ENCODE data around the gene PSMB1. TPM values are rescaled to one million over a fixed set of nuclear protein-coding genes. Genes with fewer than 3 reads are reported as not detected.

The PSMB1 gene
- total and polyA plus RNA-seq, 9 of the 15 experiments (the other 6 are each of a cell fraction or from before 2014, with no cell fraction given), result 447 to 2,953 (median 884) TPM

DNA sequence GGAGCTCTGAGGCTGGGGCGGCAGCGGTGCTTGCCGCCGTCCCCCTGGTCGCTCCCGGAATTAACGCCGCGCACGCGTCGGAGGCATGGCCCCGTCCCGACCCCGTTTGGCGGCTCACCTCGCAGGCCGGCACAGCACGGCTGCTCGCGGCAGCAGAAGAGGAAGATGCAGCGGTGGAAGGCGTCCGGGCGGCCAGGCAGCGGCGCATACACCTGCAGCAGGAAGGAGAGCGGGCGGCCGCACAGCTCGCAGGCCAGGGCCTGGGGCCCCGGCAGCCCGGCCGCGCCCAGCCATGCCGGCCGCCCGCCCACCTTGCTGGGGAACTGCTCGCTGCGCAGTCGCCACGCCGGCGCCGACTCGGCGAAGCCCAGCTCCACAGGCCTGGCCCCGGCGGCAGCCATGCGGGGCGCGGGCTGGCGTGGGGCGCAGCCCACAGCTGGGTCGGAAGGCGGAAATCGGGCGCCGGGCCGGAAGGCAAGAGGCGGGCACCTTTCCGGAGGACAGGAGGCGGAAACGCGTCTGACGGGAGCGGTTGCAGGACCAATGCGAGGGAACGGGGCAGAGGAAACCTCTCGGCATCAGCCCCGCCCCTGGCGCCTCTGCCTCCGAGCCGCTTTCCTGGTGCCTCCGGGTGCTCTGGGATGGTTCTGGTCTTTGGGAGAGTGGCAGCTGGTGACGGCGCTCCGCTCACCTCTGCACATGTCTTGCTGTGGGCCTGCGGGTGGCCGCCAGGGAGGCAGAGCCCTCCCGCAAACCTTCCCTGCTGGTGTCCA, 31.3 kb upstream of the PSMB1 start, which contains the start of gene PDCD2 (continued):
- TF ChIP-seq MTA2 (IDR thresholded peaks at IDR 0.05; ENCODE audit: low read depth) (no peak), CBFA2T3 (IDR thresholded peaks at IDR 0.05) (no peak), BCOR (IDR thresholded peaks at IDR 0.05) (peak; percentile 54; the same call in 1 of the 2 replicates), RUNX1 (IDR thresholded peaks at IDR 0.05; ENCODE audit: low read depth) (0 out of 2 replicates have a peak, but pooled peaks have one; percentile 46), MCM7 (IDR thresholded peaks at IDR 0.05) (no peak), ZNF79 (CRISPR knock-in tag; IDR thresholded peaks at IDR 0.05; ENCODE audit: low read depth) (no peak), ETV6 (IDR thresholded peaks at IDR 0.05; ENCODE audit: borderline replicate concordance in 1 of 2, low read depth in 2 of 2, low read length in 1 of 2) (peak in 1 of 2 experiments; percentile 70; a peak in 1 of 4 replicates), ETV6 (CRISPR knock-in tag; IDR thresholded peaks at IDR 0.05; ENCODE audit: borderline replicate concordance) (peak; percentile 91), NFIC (IDR thresholded peaks at IDR 0.05) (peak; percentile 51), HSF4 (CRISPR knock-in tag; IDR thresholded peaks at IDR 0.05; ENCODE audit: borderline replicate concordance) (peak; percentile 74; the same call in 1 of the 2 replicates), MYBL2 (IDR thresholded peaks at IDR 0.05; ENCODE audit: low read depth) (no peak), MYBL2 (CRISPR knock-in tag; IDR thresholded peaks at IDR 0.05; ENCODE audit: borderline replicate concordance) (no peak), KHSRP (IDR thresholded peaks at IDR 0.05) (no peak), ZKSCAN1 (IDR thresholded peaks at IDR 0.05; ENCODE audit: low read depth, low read length) (no peak), RFX7 (CRISPR knock-in tag; IDR thresholded peaks at IDR 0.05) (no peak), TAF9B (IDR thresholded peaks at IDR 0.05; ENCODE audit: partially characterized antibody) (peak; percentile 48)
- TF ChIP-seq, protein P1, sequence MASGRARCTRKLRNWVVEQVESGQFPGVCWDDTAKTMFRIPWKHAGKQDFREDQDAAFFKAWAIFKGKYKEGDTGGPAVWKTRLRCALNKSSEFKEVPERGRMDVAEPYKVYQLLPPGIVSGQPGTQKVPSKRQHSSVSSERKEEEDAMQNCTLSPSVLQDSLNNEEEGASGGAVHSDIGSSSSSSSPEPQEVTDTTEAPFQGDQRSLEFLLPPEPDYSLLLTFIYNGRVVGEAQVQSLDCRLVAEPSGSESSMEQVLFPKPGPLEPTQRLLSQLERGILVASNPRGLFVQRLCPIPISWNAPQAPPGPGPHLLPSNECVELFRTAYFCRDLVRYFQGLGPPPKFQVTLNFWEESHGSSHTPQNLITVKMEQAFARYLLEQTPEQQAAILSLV (tag; IDR thresholded peaks at IDR 0.05), result no peak
- TF ChIP-seq, protein P2, sequence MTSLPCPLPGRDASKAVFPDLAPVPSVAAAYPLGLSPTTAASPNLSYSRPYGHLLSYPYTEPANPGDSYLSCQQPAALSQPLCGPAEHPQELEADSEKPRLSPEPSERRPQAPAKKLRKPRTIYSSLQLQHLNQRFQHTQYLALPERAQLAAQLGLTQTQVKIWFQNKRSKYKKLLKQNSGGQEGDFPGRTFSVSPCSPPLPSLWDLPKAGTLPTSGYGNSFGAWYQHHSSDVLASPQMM (CRISPR knock-in tag; IDR thresholded peaks at IDR 0.05), result no peak
- TF ChIP-seq, protein P3, sequence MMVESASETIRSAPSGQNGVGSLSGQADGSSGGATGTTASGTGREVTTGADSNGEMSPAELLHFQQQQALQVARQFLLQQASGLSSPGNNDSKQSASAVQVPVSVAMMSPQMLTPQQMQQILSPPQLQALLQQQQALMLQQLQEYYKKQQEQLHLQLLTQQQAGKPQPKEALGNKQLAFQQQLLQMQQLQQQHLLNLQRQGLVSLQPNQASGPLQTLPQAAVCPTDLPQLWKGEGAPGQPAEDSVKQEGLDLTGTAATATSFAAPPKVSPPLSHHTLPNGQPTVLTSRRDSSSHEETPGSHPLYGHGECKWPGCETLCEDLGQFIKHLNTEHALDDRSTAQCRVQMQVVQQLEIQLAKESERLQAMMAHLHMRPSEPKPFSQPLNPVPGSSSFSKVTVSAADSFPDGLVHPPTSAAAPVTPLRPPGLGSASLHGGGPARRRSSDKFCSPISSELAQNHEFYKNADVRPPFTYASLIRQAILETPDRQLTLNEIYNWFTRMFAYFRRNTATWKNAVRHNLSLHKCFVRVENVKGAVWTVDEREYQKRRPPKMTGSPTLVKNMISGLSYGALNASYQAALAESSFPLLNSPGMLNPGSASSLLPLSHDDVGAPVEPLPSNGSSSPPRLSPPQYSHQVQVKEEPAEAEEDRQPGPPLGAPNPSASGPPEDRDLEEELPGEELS (CRISPR knock-in tag; IDR thresholded peaks at IDR 0.05; ENCODE audit: borderline replicate concordance), result peak; percentile 63; the same call in 1 of the 2 replicates
- TF ChIP-seq, protein P4, sequence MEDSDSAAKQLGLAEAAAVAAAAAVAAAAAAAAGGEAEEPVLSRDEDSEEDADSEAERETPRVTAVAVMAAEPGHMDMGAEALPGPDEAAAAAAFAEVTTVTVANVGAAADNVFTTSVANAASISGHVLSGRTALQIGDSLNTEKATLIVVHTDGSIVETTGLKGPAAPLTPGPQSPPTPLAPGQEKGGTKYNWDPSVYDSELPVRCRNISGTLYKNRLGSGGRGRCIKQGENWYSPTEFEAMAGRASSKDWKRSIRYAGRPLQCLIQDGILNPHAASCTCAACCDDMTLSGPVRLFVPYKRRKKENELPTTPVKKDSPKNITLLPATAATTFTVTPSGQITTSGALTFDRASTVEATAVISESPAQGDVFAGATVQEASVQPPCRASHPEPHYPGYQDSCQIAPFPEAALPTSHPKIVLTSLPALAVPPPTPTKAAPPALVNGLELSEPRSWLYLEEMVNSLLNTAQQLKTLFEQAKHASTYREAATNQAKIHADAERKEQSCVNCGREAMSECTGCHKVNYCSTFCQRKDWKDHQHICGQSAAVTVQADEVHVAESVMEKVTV (CRISPR knock-in tag; IDR thresholded peaks at IDR 0.05), result no peak
- TF ChIP-seq, protein P5, sequence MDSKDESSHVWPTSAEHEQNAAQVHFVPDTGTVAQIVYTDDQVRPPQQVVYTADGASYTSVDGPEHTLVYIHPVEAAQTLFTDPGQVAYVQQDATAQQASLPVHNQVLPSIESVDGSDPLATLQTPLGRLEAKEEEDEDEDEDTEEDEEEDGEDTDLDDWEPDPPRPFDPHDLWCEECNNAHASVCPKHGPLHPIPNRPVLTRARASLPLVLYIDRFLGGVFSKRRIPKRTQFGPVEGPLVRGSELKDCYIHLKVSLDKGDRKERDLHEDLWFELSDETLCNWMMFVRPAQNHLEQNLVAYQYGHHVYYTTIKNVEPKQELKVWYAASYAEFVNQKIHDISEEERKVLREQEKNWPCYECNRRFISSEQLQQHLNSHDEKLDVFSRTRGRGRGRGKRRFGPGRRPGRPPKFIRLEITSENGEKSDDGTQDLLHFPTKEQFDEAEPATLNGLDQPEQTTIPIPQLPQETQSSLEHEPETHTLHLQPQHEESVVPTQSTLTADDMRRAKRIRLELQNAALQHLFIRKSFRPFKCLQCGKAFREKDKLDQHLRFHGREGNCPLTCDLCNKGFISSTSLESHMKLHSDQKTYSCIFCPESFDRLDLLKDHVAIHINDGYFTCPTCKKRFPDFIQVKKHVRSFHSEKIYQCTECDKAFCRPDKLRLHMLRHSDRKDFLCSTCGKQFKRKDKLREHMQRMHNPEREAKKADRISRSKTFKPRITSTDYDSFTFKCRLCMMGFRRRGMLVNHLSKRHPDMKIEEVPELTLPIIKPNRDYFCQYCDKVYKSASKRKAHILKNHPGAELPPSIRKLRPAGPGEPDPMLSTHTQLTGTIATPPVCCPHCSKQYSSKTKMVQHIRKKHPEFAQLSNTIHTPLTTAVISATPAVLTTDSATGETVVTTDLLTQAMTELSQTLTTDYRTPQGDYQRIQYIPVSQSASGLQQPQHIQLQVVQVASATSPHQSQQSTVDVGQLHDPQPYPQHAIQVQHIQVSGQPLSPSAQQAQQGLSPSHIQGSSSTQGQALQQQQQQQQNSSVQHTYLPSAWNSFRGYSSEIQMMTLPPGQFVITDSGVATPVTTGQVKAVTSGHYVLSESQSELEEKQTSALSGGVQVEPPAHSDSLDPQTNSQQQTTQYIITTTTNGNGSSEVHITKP (IDR thresholded peaks at IDR 0.05; ENCODE audit: partially characterized antibody), result peak; percentile 22

Data from K562 (cell line).